PC-9 (cell line): ENCODE results near the gene ZNF236. TPM values are rescaled to one million over a fixed set of nuclear protein-coding genes. Genes with fewer than 3 reads are reported as not detected.
"Not testable (repeated sequence)": the region's sequence is repeated elsewhere in the genome, so short reads cannot be mapped to it uniquely, and the experiment has no call there.

Source experiments
- Bru-seq: library from RNA; stranded (reverse); fragments of 400-500 nt; gene quantifications from one replicate; lab custom pipeline; 2021; lab: Mats Ljungman, UMichigan
- BruChase-seq, 2 experiments: library from RNA; stranded (reverse); fragments of 400-500 nt; gene quantifications; one replicate each; lab custom pipeline; 2021; lab: Mats Ljungman, UMichigan
- BruUV-seq: library from RNA; stranded (reverse); fragments of 400-500 nt; replicated peaks from 2 replicates; lab custom pipeline; 2021; lab: Mats Ljungman, UMichigan
- CTCF ChIA-PET: fragments of 300-600 bp; sonication (Branson Sonifier 250); formaldehyde crosslinking; loops from one replicate; lab custom pipeline; 2022; ENCODE audit warnings: antibody characterized with exemption; lab: Charles Lee
- POLR2A ChIA-PET: fragments of 300-600 bp; sonication (Branson Sonifier 250); formaldehyde crosslinking; loops from one replicate; lab custom pipeline; 2022; ENCODE audit warnings: antibody characterized with exemption; ENCODE audit not compliant: unreplicated experiment; lab: Charles Lee
- DNase-seq, 2 experiments: peaks; one replicate each; pipeline versions ENCODE4 v3.0.0 to v3.0.0-alpha.2; 2015 to 2022; ENCODE audit warnings: mixed read lengths in 1 of 2
- H2AFZ ChIP-seq: fragments of 200-600 bp; sonication (generic); 2 replicates; pipeline ENCODE4 v1.8.1; 2017; ENCODE audit warnings: antibody characterized with exemption
- H3F3A ChIP-seq: fragments of 200-600 bp; sonication (generic); 2 replicates; pipeline ENCODE4 v1.8.1; 2017; ENCODE audit warnings: antibody characterized with exemption, mild to moderate bottlenecking, low read depth; ENCODE audit not compliant: insufficient read depth
- H3K27ac ChIP-seq: fragments of 200-600 bp; sonication (generic); 2 replicates; pipeline ENCODE4 v1.6.1; 2016; ENCODE audit warnings: mixed run types
- H3K27me3 ChIP-seq: fragments of 200-600 bp; sonication (generic); 2 replicates; pipeline ENCODE4 v1.6.1; 2016; ENCODE audit warnings: low read depth, mixed run types; ENCODE audit not compliant: insufficient read depth
- H3K36me3 ChIP-seq: fragments of 200-600 bp; sonication (generic); 2 replicates; pipeline ENCODE4 v1.6.1; 2016; ENCODE audit warnings: low read depth, mixed run types
- H3K4me1 ChIP-seq: fragments of 200-600 bp; sonication (generic); replicated peaks from 2 replicates; pipeline ENCODE4 v1.6.1; 2016; ENCODE audit warnings: mixed run types; ENCODE audit not compliant: insufficient read depth
- H3K4me2 ChIP-seq: fragments of 200-600 bp; sonication (generic); 2 replicates; pipeline ENCODE4 v1.6.1; 2017; ENCODE audit warnings: mixed run types
- H3K4me3 ChIP-seq: fragments of 200-600 bp; sonication (generic); 2 replicates; pipeline ENCODE4 v1.6.1; 2016; ENCODE audit warnings: mixed run types
- H3K79me2 ChIP-seq: fragments of 200-600 bp; sonication (generic); 2 replicates; pipeline ENCODE4 v1.6.1; 2017; ENCODE audit warnings: low read depth, mixed run types
- H3K9me2 ChIP-seq: fragments of 200-600 bp; sonication (generic); 2 replicates; pipeline ENCODE4 v1.8.1; 2017; ENCODE audit warnings: mild to moderate bottlenecking; ENCODE audit not compliant: insufficient read depth
- H3K9me3 ChIP-seq: fragments of 200-600 bp; sonication (generic); 2 replicates; pipeline ENCODE4 v1.8.1; 2016; ENCODE audit warnings: low read depth; ENCODE audit not compliant: insufficient read depth
- H4K20me1 ChIP-seq: fragments of 200-600 bp; sonication (generic); 2 replicates; pipeline ENCODE4 v1.8.1; 2017; ENCODE audit not compliant: insufficient read depth
- EZH2 ChIP-seq: fragments of 200-600 bp; sonication (generic); IDR thresholded peaks from 2 replicates; pipeline ENCODE4 v1.8.0; 2017; ENCODE audit warnings: antibody characterized with exemption, low read depth
- intact Hi-C: fragments of 100-400 bp; cut with micrococcal nuclease; formaldehyde crosslinking; loops from one replicate; pipeline ENCODE4 v1.10.0; 2022; ENCODE audit not compliant: unreplicated experiment
- long read RNA-seq: library from polyadenylated mRNA; stranded (forward); transcript quantifications from one replicate; pipeline ENCODE4 v2.0.0, GENCODE V29; 2022
- total RNA-seq: library from RNA; stranded (reverse); gene quantifications from 2 replicates; pipeline ENCODE4 v1.2.3, GENCODE V29; 2021
- TF ChIP-seq, protein P1 (sequence below): fragments of 200-600 bp; sonication (generic); conservative IDR thresholded peaks from 2 replicates; pipeline ENCODE4 v1.6.1; 2017; ENCODE audit warnings: mixed run types, antibody characterized with exemption, mild to moderate bottlenecking, moderate library complexity

Gene ZNF236
- total RNA-seq (10.8 and 12.7 TPM in 2 replicates), Bru-seq, nascent RNA (percentile 67 among the genes with signal in this experiment), BruChase-seq, experiment 1, labeled RNA remaining after a 2-hour chase (percentile 61 among the genes with signal in this experiment), BruChase-seq, experiment 2, labeled RNA remaining after a 6-hour chase (percentile 67 among the genes with signal in this experiment)
- long read RNA-seq, partial matches to known transcripts, result 0 of 1 reads
- long read RNA-seq, other reads (novel, unspliced or antisense), result 1 of 1 reads

- Histone ChIP-seq H3K9me3 (no peaks in the 10 kb centered on the region), H3F3A (peaks cover 2% of the 10 kb centered on the region; the same call in 1 of the 2 replicates), H3K9me2 (no peaks in the 10 kb centered on the region), H3K79me2 (peaks cover 80% of the 10 kb centered on the region), H3K4me3 (peak within 1 kb of the TSS; percentile 81), H2AFZ (peak within 1 kb of the TSS; percentile 87), H3K27me3 (no peaks in the 10 kb centered on the region), H4K20me1 (no peaks in the 10 kb centered on the region; the same call in 1 of the 2 replicates), H3K4me1 (peaks cover 16% of the 10 kb centered on the region), H3K4me2 (peak within 1 kb of the TSS; percentile 99), H3K36me3 (no peaks in the 10 kb centered on the region), H3K27ac (peak within 1 kb of the TSS; percentile 43)
- TF ChIP-seq, protein P1, sequence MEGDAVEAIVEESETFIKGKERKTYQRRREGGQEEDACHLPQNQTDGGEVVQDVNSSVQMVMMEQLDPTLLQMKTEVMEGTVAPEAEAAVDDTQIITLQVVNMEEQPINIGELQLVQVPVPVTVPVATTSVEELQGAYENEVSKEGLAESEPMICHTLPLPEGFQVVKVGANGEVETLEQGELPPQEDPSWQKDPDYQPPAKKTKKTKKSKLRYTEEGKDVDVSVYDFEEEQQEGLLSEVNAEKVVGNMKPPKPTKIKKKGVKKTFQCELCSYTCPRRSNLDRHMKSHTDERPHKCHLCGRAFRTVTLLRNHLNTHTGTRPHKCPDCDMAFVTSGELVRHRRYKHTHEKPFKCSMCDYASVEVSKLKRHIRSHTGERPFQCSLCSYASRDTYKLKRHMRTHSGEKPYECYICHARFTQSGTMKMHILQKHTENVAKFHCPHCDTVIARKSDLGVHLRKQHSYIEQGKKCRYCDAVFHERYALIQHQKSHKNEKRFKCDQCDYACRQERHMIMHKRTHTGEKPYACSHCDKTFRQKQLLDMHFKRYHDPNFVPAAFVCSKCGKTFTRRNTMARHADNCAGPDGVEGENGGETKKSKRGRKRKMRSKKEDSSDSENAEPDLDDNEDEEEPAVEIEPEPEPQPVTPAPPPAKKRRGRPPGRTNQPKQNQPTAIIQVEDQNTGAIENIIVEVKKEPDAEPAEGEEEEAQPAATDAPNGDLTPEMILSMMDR, result no peak
- TF ChIP-seq EZH2, result no peak
- DNase-seq, result peak in 1 of 2 experiments; percentile 41
- ChIA-PET POLR2A (no interaction called here), CTCF (no interaction called here)
- BruUV-seq, result no TSS peak
- intact Hi-C loops, result no loop called here
Observed at GRCh38 chr18:76822506-76823160, at the start of gene ZNF236. Gene ZNF236 (plus strand): TSS chr18:76822557. CDS start chr18:76822608, 51 bp downstream.

- H3K79me2 ChIP-seq, result no peaks in the 10 kb centered on the region
- ChIA-PET POLR2A (no interaction called here), CTCF (no interaction called here)
- H3K4me3 ChIP-seq, result no peak overlapping the region
- TF ChIP-seq, protein P1, result no peak
- TF ChIP-seq EZH2, result no peak
- no peak for DNase-seq
- H2AFZ ChIP-seq, result no peak overlapping the region
- no peaks in the 10 kb centered on the region for H3K4me1 ChIP-seq
- no peaks in the 10 kb centered on the region for H4K20me1 ChIP-seq
- intact Hi-C loops, result no loop called here
- no TSS peak for BruUV-seq
- H3K4me2 ChIP-seq, result no peak overlapping the region
- no peaks in the 10 kb centered on the region for H3K9me2 ChIP-seq
- no peaks in the 10 kb centered on the region for H3K36me3 ChIP-seq
- H3K9me3 ChIP-seq, result peaks cover 7% of the 10 kb centered on the region; the same call in 1 of the 2 replicates
- H3F3A ChIP-seq, result no peaks in the 10 kb centered on the region
- no peak overlapping the region for H3K27ac ChIP-seq
- H3K27me3 ChIP-seq, result peaks cover 92% of the 10 kb centered on the region
Observed at GRCh38 chr18:76772665-76773064, 49.7 kb upstream of the ZNF236 start.

- POLR2A ChIA-PET, H3K4me3 ChIP-seq, H3K79me2 ChIP-seq, H3F3A ChIP-seq, H3K36me3 ChIP-seq, H4K20me1 ChIP-seq, H2AFZ ChIP-seq, BruUV-seq, intact Hi-C loops, CTCF ChIA-PET, H3K27ac ChIP-seq, H3K4me2 ChIP-seq, H3K9me3 ChIP-seq, H3K9me2 ChIP-seq, H3K4me1 ChIP-seq, DNase-seq: not testable (repeated sequence)
- H3K27me3 ChIP-seq, result peaks cover 86% of the 10 kb centered on the region
Observed at GRCh38 chr18:76777036-76777435, 45.3 kb upstream of the ZNF236 start.
